Lower leg skin (tissue), 3 donors: ENCODE results near the gene FNIP2.

ENCODE experiments used
- CTCF ChIP-seq, 3 donors: fragments of 450-650 bp; IDR thresholded peaks; one replicate each; pipeline ENCODE4 v1.5.1; 2016; ENCODE audit warnings: antibody characterized with exemption in 3 of 3, mild to moderate bottlenecking in 3 of 3, moderate library complexity in 2 of 3
- POLR2A ChIP-seq, 2 donors: fragments of 450-650 bp; IDR thresholded peaks; one replicate each; pipeline ENCODE4 v1.6.1; 2016 to 2017; ENCODE audit warnings: antibody characterized with exemption in 2 of 2, mild to moderate bottlenecking in 1 of 2, moderate library complexity in 1 of 2

- TF ChIP-seq CTCF (IDR thresholded peaks at IDR 0.05) (no peak), POLR2A (IDR thresholded peaks at IDR 0.05) (no peak)
These were observed 9.9 kb downstream of the FNIP2 start for GRCh38 chr4:158778712-158779111.
